Upper lobe of left lung (tissue), 4 donors: Measurements from ENCODE around the gene ATP1B2.

Source experiments
- EP300 ChIP-seq, 4 donors: sonication (generic); formaldehyde crosslinking; IDR thresholded peaks; one replicate each; pipeline ENCODE4 v1.5.1; 2017; ENCODE audit warnings: antibody characterized with exemption in 4 of 4, control low read depth in 2 of 4
- POLR2A ChIP-seq, 4 donors: fragments of 450-650 bp; IDR thresholded peaks; one replicate each; pipeline ENCODE4 v1.5.1; 2016 to 2017; ENCODE audit warnings: antibody characterized with exemption in 4 of 4, mild to moderate bottlenecking in 2 of 4
- TF ChIP-seq, protein P1 (sequence below), 6 experiments: fragments of 450-650 bp in 4 of 6; fragments of 200-600 bp in 2 of 6; sonication (generic) in 2 of 6; IDR thresholded peaks; one replicate each; pipeline ENCODE4 v1.5.1; 2016 to 2019; ENCODE audit warnings: antibody characterized with exemption in 6 of 6

GRCh38 chr17:7631398-7632380, 19.0 kb upstream of the ATP1B2 start:
- TF ChIP-seq, protein P1, sequence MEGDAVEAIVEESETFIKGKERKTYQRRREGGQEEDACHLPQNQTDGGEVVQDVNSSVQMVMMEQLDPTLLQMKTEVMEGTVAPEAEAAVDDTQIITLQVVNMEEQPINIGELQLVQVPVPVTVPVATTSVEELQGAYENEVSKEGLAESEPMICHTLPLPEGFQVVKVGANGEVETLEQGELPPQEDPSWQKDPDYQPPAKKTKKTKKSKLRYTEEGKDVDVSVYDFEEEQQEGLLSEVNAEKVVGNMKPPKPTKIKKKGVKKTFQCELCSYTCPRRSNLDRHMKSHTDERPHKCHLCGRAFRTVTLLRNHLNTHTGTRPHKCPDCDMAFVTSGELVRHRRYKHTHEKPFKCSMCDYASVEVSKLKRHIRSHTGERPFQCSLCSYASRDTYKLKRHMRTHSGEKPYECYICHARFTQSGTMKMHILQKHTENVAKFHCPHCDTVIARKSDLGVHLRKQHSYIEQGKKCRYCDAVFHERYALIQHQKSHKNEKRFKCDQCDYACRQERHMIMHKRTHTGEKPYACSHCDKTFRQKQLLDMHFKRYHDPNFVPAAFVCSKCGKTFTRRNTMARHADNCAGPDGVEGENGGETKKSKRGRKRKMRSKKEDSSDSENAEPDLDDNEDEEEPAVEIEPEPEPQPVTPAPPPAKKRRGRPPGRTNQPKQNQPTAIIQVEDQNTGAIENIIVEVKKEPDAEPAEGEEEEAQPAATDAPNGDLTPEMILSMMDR (IDR thresholded peaks at IDR 0.05), result no peak
- TF ChIP-seq POLR2A (IDR thresholded peaks at IDR 0.05) (no peak), EP300 (IDR thresholded peaks at IDR 0.05) (no peak)
